HG03520 (cell line): Measurements from ENCODE around the gene MGME1.
"Not testable (repeated sequence)": the region's sequence is repeated elsewhere in the genome, so short reads cannot be mapped to it uniquely, and the experiment has no call there.

Experiments
- ATAC-seq: cut with Tn5 transposase; IDR thresholded peaks from one replicate; pipeline ENCODE4 v1.9.1; 2021; ENCODE audit warnings: mild to moderate bottlenecking, moderate library complexity; ENCODE audit not compliant: unreplicated experiment

MGME1 gene

DNA sequence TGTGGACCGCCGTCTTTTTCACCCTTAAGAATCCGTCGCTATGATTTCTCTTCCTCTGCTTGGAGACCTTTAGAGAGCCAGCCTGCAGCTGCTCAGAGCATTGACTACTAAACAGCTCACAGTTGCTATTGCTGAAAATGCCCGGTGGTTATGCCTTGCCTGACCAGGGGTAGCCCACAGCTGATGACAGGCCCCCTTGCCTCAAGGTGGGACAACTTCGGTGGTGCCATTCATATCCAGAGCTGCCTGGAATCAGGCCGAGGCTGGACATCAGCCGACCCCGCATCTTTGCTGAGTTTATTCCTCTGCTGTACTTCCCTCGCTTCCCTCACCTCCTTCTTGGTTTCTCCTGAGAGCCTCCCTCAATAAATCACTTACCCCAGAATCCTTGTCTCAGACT is 49.3 kb downstream of the MGME1 start:
- no peak for ATAC-seq

DNA sequence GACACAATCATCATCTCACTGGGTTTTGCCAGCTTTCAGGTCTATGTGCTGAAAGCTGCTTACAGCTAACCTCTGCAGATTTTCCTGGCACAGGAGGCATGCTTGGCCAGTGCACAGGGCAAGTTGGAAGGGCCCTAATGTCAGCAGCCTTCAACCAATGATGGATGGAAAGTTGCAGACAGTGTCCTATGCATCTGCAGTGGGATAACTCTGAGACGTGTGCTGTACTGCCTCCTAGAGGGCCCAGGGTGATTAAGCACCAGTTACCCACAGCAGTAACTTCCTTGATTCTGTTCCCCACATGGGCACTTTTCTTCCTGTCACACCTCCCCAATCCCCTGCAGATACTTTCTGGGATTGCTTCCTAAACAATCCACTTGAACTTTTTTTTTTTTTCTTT is 50.2 kb downstream of the MGME1 start:
- peak; percentile 63 for ATAC-seq

DNA sequence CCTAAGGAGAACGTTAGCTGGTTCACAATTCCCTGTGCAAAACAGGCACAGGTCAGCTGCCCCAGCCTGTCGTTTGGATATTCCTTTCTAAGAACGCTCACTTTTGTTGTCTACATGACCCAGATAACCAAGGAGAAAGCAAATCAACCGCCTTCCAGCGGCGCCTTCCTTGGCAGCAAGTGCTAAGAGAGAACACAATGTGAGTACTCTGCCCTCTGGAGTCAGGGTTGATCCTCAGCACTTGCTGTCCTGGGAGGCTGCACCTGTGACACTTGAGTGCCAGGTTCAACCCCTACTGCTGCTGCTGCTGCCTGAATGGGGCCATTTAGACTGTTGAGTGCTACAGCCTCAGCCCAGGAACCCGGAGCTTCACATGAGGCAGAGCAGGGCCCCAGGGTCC is 52.1 kb downstream of the MGME1 start:
- ATAC-seq: no peak

DNA sequence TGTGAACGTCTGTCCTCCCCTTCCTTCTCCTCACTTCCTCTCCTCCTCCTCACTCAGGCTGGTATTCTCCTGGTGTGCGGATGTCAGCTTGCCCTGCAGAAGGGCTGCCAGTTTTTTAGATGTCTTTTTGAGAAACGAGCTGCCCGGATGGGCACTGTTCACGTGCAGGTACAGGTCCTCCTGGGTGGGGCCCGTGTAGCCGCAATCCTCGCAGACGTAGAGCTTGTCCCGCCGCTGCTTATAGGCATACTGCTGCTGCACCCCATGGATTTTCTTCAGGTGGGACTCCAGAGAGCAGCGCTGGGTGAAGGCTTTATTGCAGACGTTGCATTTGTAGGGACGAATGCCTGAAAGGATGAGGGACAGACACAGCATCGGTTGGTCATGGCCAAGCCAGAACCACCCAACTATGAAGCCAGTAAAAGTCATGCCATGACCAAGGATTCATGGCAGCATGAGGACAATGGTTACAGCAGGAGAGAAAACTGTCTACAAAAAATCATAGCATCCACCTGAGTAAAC is 55.8 kb downstream of the MGME1 start:
- ATAC-seq: no peak

DNA sequence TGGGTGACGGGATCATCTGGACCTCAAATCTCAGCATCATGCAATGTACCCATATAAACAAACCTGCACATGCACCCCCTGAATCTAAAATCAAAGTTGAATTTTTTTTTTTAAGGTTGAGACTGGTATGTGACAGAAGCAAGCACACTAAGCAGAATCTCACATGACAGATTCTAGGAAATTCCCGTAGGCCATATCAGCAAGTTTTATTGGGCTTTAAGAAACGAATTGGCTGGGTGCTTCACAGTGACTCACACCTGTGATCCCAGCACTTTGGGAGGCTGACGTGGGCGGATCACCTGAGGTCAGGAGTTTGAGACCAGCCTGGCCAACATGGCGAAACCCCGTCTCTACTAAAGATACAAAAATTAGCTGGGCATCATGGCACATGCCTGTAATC is 58.2 kb downstream of the MGME1 start:
- ATAC-seq: not testable (repeated sequence)

DNA sequence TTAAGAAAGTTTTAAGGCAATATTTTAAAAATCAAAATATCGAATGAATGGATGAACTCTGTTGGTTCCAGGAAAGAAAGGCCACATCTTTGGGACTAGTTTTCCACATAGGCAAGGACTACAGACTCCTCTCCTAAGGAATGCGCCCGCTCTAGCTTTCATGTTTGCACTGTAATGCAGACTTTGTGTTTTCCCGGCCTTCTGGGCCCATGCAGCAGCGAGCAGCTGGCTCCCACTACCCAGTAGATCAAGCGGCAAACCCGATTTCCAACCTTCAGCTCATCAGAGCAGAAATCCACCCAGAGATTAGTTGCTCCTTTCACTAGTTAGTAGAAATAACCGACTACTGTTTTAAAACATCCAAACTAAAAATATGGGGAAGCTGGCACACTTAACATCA is 61.2 kb downstream of the MGME1 start:
- no peak for ATAC-seq

DNA sequence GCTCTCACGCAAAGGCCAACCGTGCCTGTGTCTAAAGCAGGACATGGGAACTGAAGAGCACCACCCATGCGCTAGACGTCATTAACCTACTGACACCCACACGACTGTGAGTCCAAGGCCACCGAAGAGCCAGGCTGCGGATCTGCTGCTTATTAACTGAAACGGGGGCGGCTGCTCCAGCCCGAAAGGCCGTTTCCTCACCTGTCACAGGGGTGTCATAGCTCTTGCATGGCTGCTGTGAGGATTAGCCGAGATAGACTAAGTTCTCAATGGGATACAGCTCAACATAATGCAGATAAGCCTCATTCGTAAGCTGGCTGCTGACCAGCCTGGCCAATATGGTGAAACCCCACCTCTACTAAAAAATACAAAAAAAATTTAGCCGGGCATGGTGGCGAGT is 62.2 kb downstream of the MGME1 start:
- ATAC-seq: no peak

DNA sequence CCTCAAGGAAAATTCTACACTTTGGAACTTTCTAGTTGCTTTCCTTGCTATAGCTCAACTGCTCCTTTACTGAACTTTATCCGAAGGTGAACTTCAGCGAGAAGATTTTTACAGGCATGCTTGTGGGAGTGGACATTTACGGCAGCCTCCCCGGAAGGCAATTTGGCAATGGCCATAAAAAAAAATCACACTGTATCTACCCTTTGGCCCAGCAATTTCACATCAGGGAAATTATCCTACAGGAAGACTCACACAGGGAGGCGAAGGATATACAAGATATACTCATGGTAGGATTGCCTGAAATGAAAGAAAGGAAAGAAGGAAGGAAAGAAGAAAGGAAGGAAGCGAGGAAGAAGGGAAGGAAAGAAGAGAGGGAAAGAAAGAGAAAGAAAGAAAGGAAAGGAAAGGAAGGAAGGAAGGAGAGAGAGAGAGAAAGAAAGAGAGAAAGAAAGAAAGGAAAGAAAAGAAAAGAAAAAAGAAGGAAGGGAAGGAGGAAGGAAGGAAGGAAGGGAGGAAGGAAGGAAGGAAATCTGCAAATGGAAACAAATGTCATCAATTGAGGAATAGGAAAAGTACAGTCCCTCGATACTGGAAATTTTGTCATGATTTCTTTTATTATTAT is 63.2 kb downstream of the MGME1 start:
- ATAC-seq: no peak

DNA sequence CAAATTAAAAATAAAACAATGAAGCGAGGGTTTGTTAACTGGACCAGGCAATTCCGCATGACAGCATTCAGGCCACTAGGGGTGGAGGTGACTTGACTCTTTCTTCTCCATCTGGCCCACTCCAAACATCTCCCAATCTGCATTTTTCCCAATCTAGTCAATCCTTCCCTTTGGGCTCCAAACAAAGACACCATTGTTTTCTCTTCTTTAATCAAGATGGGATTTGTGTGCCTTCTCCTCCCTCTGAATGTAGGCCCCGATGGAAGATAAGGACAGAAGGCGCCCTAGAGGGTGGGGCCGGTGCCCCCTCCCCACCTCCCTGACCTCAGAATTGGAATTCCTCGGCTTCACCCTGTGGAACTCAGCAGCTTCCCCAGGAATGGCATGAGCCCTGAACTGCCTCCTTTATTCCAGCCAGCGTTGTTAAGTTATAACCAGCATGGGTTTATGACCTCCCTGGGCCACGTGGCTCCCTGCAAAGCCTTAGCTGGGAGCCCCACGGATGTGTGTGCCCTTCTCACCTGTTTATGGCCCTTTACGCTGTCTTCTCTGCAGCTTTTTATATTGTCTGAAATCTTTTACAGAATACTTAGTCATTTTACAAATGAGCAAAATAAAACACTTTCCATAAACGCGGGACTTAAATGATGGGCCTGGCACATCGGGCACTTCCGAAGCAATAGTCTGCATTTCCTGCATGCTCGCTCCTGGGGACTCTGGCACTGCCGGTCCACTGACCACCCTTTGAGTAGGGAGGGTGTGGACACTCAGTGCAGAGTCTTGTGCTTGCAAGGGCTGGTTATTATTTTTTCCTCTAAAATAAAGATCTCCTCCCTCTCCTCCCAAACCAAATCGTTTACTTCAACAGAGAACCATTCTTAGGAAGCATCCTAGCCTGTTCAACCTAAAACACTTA is 64.4 kb downstream of the MGME1 start:
- ATAC-seq: no peak

DNA sequence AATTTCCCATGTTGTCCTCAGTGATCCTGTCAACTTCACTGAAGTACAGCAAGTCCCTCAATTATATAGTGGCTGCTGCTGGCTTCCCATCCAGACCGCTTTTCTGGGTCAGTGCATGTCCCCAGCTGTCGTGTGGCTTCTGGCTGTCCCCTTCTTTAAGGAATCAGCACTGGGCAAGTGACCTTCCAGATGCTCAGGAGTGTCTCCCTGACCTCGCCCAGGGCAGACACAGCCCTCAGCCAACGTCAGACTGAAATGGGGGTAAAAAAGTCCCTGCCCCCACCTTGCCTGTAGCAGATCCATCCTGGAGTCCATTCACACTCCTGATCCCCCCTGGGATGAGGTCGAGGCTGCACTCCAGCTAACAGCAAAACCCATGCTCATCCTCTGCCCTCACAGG is 65.2 kb downstream of the MGME1 start:
- ATAC-seq: no peak

DNA sequence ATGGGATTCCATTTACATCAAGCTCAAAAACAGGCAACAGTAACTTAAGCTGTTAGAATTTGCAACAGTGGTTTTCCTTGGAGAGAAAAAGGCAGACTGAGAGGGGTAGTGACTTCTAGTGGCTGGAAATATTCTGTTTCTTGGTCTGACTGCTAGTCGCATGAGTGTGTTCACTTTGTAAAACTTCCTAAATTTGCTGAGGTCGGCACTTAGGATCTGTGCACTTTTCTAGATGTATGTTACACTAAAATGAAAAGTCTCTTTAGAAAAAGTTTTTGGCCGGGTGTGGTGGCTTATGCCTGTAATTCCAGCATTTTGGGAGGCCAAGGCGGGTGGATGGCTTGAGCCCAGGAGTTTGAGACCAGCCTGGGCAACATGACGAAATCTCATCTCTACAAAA is 70.2 kb downstream of the MGME1 start:
- no peak for ATAC-seq
